Umbilical cord (tissue), 2 donors: ENCODE measurements around the gene BRIP1. TPM values are rescaled to one million over a fixed set of nuclear protein-coding genes. Genes with fewer than 3 reads are reported as not detected.
"Not testable (repeated sequence)": the region's sequence is repeated elsewhere in the genome, so short reads cannot be mapped to it uniquely, and the experiment has no call there.

Experiments
- DNase-seq: peaks from one replicate; pipeline ENCODE4 v3.0.0-alpha.2; 2015; ENCODE audit warnings: low spot score
- total RNA-seq: library from RNA; depleted of rRNA; stranded (reverse); fragments of >200 nt; gene quantifications from one replicate; pipeline ENCODE4 v1.2.3, GENCODE V29; 2014; ENCODE audit warnings: low replicate concordance; ENCODE audit not compliant: insufficient read depth

Gene BRIP1
- total RNA-seq, 1 donor from 2014 or later: 10.6 TPM

GRCh38 chr17:61700252-61700651 lies 163.1 kb downstream of the BRIP1 start:
- DNase-seq: no peak

GRCh38 chr17:61699694-61700093 lies 163.6 kb downstream of the BRIP1 start:
- no peak for DNase-seq

GRCh38 chr17:61699032-61699431 lies 164.3 kb downstream of the BRIP1 start:
- no peak for DNase-seq

GRCh38 chr17:61698244-61698643 lies 165.1 kb downstream of the BRIP1 start:
- no peak for DNase-seq

GRCh38 chr17:61695779-61696337 lies 167.5 kb downstream of the BRIP1 start:
- DNase-seq: no peak

GRCh38 chr17:61694095-61694494 lies 169.2 kb downstream of the BRIP1 start:
- no peak for DNase-seq

GRCh38 chr17:61689610-61690180 lies 173.6 kb downstream of the BRIP1 start:
- DNase-seq: no peak

GRCh38 chr17:61687769-61688168 lies 175.6 kb downstream of the BRIP1 start:
- DNase-seq: no peak

- DNase-seq: no peak
Measured at GRCh38 chr17:61686113-61686512, 177.2 kb downstream of the BRIP1 start.

- DNase-seq: no peak
Measured at GRCh38 chr17:61684818-61685217, 178.5 kb downstream of the BRIP1 start.

GRCh38 chr17:61684172-61684571 lies 179.2 kb downstream of the BRIP1 start:
- no peak for DNase-seq

- no peak for DNase-seq
Measured at GRCh38 chr17:61683466-61683865, 179.9 kb downstream of the BRIP1 start.

GRCh38 chr17:61680921-61681320 lies 182.4 kb downstream of the BRIP1 start:
- DNase-seq: no peak

GRCh38 chr17:61678339-61678738 lies 185.0 kb downstream of the BRIP1 start:
- no peak for DNase-seq

GRCh38 chr17:61677150-61677811 lies 186.0 kb downstream of the BRIP1 start:
- DNase-seq: not testable (repeated sequence)

GRCh38 chr17:61676522-61676921 lies 186.8 kb downstream of the BRIP1 start:
- not testable (repeated sequence) for DNase-seq

- not testable (repeated sequence) for DNase-seq
Measured at GRCh38 chr17:61674609-61675008, 188.7 kb downstream of the BRIP1 start.

GRCh38 chr17:61673019-61673897 lies 190.1 kb downstream of the BRIP1 start:
- DNase-seq: not testable (repeated sequence)

- DNase-seq: no peak
Measured at GRCh38 chr17:61672140-61672539, 191.2 kb downstream of the BRIP1 start.

- DNase-seq: no peak
Measured at GRCh38 chr17:61670691-61671090, 192.6 kb downstream of the BRIP1 start.

- no peak for DNase-seq
Measured at GRCh38 chr17:61669522-61669921, 193.8 kb downstream of the BRIP1 start.

GRCh38 chr17:61668486-61668885 lies 194.8 kb downstream of the BRIP1 start:
- no peak for DNase-seq
